Sigmoid colon (tissue), 7 donors: ENCODE measurements around the gene PDCD2L. TPM values are rescaled to one million over a fixed set of nuclear protein-coding genes. Genes with fewer than 3 reads are reported as not detected.

Source experiments
- DNase-seq: peaks from one replicate; pipeline ENCODE4 v3.0.0-alpha.2; 2019
- H3K27ac ChIP-seq, 4 donors: fragments of 200-600 bp; sonication (generic); one replicate each; pipeline ENCODE4 v1.5.1; 2016 to 2019; ENCODE audit warnings: mild to moderate bottlenecking in 1 of 4
- H3K27me3 ChIP-seq, 3 donors: fragments of 200-600 bp; sonication (generic); one replicate each; pipeline ENCODE4 v1.5.1; 2019; ENCODE audit warnings: mild to moderate bottlenecking in 1 of 3
- H3K36me3 ChIP-seq, 4 donors: fragments of 200-600 bp; sonication (generic); one replicate each; pipeline ENCODE4 v1.5.1; 2016 to 2019
- H3K4me1 ChIP-seq, 4 donors: fragments of 200-600 bp; sonication (generic); one replicate each; pipeline ENCODE4 v1.5.1; 2017 to 2019
- H3K4me3 ChIP-seq, 4 donors: fragments of 200-600 bp; sonication (generic); one replicate each; pipeline ENCODE4 v1.5.1; 2017 to 2019; ENCODE audit warnings: mild to moderate bottlenecking in 2 of 4, moderate library complexity in 1 of 4
- H3K9me3 ChIP-seq, 4 donors: fragments of 200-600 bp in 3 of 4; sonication (generic) in 3 of 4; one replicate each; pipeline versions ENCODE4 v1.5.1 to v1.6.1; 2013 to 2019
- EP300 ChIP-seq, 4 donors: sonication (generic); formaldehyde crosslinking; IDR thresholded peaks; one replicate each; pipeline ENCODE4 v1.6.1; 2017; ENCODE audit warnings: antibody characterized with exemption in 4 of 4
- POLR2A ChIP-seq, 2 donors: fragments of 450-650 bp; IDR thresholded peaks; one replicate each; pipeline ENCODE4 v1.6.1; 2016; ENCODE audit warnings: antibody characterized with exemption in 2 of 2, mild to moderate bottlenecking in 2 of 2, moderate library complexity in 2 of 2
- POLR2AphosphoS5 ChIP-seq, 4 donors: sonication (generic); formaldehyde crosslinking; IDR thresholded peaks; one replicate each; pipeline ENCODE4 v1.6.1; 2017; ENCODE audit warnings: antibody characterized with exemption in 4 of 4
- whole genome bisulfite sequencing, 2 donors: extraction: QIAGEN DNeasy Blood & Tissue Kit; methylation state at CpG; one replicate each; pipeline ENCODE4 v1.1.7; 2013; 5-methylcytosine and 5-hydroxymethylcytosine counted together
- intact Hi-C: fragments of 100-400 bp; cut with DNase I; formaldehyde crosslinking; loops from one replicate; pipeline ENCODE4 v1.15.1; 2023
- polyA plus RNA-seq, 3 donors: library from polyadenylated mRNA; stranded (reverse); fragments of 200-250 nt; gene quantifications; one replicate each; pipeline ENCODE4 v1.2.3, GENCODE V29; 2013
- total RNA-seq, 4 donors: library from RNA; depleted of rRNA; stranded (reverse); fragments of >200 nt; gene quantifications; one replicate each; pipeline ENCODE4 v1.1.0, GENCODE V29; 2016
- TF ChIP-seq, protein P1 (sequence below), 4 experiments: fragments of 450-650 bp in 3 of 4; fragments of 200-600 bp in 1 of 4; IDR thresholded peaks; one replicate each; pipeline ENCODE4 v1.5.1; 2016 to 2019; ENCODE audit warnings: antibody characterized with exemption in 4 of 4, mild to moderate bottlenecking in 3 of 4, moderate library complexity in 2 of 4
- donor health status: healthy with polysubstance abuse.
- donor health status: Bipolar disorder and iron deficiency.
- donor health status: healthy.

PDCD2L gene
- total and polyA plus RNA-seq, 7 donors = 6.0 to 14.8 (median 12.1) TPM

- H3K27ac ChIP-seq = no peak overlapping the region
- peaks cover 0 to 40% (median 35%) of the 10 kb centered on the region in 4 donors for H3K4me1 ChIP-seq
- TF ChIP-seq POLR2AphosphoS5 (IDR thresholded peaks at IDR 0.05) (no peak), EP300 (IDR thresholded peaks at IDR 0.05) (no peak), POLR2A (IDR thresholded peaks at IDR 0.05) (no peak)
- TF ChIP-seq, protein P1, sequence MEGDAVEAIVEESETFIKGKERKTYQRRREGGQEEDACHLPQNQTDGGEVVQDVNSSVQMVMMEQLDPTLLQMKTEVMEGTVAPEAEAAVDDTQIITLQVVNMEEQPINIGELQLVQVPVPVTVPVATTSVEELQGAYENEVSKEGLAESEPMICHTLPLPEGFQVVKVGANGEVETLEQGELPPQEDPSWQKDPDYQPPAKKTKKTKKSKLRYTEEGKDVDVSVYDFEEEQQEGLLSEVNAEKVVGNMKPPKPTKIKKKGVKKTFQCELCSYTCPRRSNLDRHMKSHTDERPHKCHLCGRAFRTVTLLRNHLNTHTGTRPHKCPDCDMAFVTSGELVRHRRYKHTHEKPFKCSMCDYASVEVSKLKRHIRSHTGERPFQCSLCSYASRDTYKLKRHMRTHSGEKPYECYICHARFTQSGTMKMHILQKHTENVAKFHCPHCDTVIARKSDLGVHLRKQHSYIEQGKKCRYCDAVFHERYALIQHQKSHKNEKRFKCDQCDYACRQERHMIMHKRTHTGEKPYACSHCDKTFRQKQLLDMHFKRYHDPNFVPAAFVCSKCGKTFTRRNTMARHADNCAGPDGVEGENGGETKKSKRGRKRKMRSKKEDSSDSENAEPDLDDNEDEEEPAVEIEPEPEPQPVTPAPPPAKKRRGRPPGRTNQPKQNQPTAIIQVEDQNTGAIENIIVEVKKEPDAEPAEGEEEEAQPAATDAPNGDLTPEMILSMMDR (IDR thresholded peaks at IDR 0.05) = no peak
- no peaks in the 10 kb centered on the region for H3K9me3 ChIP-seq
- no peak overlapping the region for H3K4me3 ChIP-seq
- peaks cover 6 to 14% (median 9%) of the 10 kb centered on the region in 4 donors for H3K36me3 ChIP-seq
- 84 to 88% methylated on average over 4 of the region's 4 CpGs for WGBS, 2 donors
- H3K27me3 ChIP-seq = no peaks in the 10 kb centered on the region
- no peak for DNase-seq
- intact Hi-C loops = no loop called here
Measured at GRCh38 chr19:34363094-34363493, 41.1 kb upstream of the PDCD2L start.

DNA sequence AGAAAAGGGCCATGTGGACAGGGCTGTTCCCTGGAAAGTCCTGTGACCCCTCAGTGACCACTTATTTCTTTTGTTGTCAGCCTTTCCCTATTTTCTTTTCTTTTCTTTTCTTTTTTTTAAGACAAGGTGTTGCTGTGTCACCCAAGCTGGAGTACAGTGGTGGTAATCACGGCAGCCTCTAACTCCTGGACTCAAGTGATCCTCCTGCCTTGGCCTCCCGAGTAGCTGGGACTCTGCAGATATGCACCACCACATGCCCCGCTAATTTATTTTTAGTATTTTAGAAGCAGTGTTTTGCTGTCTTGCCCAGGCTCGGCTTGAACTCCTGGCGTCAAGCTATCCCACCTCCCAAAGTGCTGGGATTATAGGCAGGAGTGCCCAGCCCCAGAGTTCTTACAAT lies 40.3 kb upstream of the PDCD2L start:
- Histone ChIP-seq H3K27ac (no peak overlapping the region), H3K27me3 (no peaks in the 10 kb centered on the region)
- intact Hi-C loops = no loop called here

GRCh38 chr19:34364462-34364829 lies 39.8 kb upstream of the PDCD2L start:
- peaks cover 17 to 27% (median 23%) of the 10 kb centered on the region in 4 donors for H3K36me3 ChIP-seq
- no peaks in the 10 kb centered on the region for H3K9me3 ChIP-seq
- intact Hi-C loops = no loop called here
- TF ChIP-seq POLR2AphosphoS5 (IDR thresholded peaks at IDR 0.05) (no peak), EP300 (IDR thresholded peaks at IDR 0.05) (no peak), POLR2A (IDR thresholded peaks at IDR 0.05) (no peak)
- TF ChIP-seq, protein P1 (IDR thresholded peaks at IDR 0.05) = no peak
- peaks cover 0 to 33% (median 29%) of the 10 kb centered on the region in 4 donors for H3K4me1 ChIP-seq
- H3K27ac ChIP-seq = peak overlapping the region; percentile 84 to 88 (median 88)
- no peaks in the 10 kb centered on the region for H3K27me3 ChIP-seq
- WGBS, 2 donors = 34 to 71% methylated on average over 11 of the region's 11 CpGs
- peak overlapping the region; percentile 71 to 99 (median 92) for H3K4me3 ChIP-seq
- DNase-seq = no peak

More for the DNA sequence above, 40.3 kb upstream of the PDCD2L start:
- Histone ChIP-seq H3K36me3 (peaks cover 12 to 22% (median 18%) of the 10 kb centered on the region in 4 donors), H3K4me3 (no peak overlapping the region), H3K9me3 (no peaks in the 10 kb centered on the region), H3K4me1 (peaks cover 0 to 35% (median 32%) of the 10 kb centered on the region in 4 donors)
- WGBS, 2 donors = 96 to 97% methylated on average over 5 of the region's 5 CpGs
- TF ChIP-seq POLR2A (IDR thresholded peaks at IDR 0.05) (no peak), EP300 (IDR thresholded peaks at IDR 0.05) (no peak), POLR2AphosphoS5 (IDR thresholded peaks at IDR 0.05) (no peak)
- TF ChIP-seq, protein P1 (IDR thresholded peaks at IDR 0.05) = no peak
- DNase-seq = no peak

DNA sequence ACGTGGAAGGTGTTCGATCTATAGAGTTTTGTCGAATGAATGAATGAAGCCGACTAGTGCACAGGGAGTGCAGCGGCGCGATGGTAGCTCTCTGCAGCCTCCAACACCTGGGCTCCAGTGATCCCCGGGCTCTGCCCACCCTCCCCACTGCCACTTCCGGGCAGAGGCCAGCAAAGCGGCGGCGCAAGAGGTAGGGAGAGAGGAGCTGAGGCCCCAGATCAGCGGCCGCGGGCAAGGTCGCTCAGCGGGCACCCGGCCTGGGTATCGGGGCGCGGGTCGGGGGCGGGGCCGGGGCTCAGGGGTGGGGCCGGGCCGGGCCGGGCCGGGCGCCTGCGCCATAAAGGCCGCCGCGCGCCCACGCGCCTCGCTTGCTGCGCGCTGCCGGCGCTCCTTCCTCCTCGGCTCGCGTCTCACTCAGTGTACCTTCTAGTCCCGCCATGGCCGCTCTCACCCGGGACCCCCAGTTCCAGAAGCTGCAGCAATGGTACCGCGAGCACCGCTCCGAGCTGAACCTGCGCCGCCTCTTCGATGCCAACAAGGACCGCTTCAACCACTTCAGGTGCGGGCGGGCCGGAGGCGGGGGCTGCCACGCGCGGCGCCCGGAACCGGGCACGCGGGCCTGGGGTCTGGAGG lies 39.3 kb upstream of the PDCD2L start, which contains the start of gene GPI:
TSS of gene GPI (plus strand) at position 367 of the 633 bp plus-strand sequence. CDS start at position 438, 71 bp downstream.
- intact Hi-C loops = no loop called here
- WGBS, 2 donors = 1% methylated on average over 67 of the region's 67 CpGs
- Histone ChIP-seq H3K27ac (peak within 1 kb of the TSS; percentile 84 to 88 (median 88)), H3K9me3 (no peaks in the 10 kb centered on the region), H3K36me3 (peaks cover 22 to 32% (median 28%) of the 10 kb centered on the region in 4 donors), H3K27me3 (no peaks in the 10 kb centered on the region), H3K4me1 (peaks cover 0 to 33% (median 27%) of the 10 kb centered on the region in 4 donors), H3K4me3 (peak within 1 kb of the TSS; percentile 71 to 99 (median 92))
- peak; percentile 74 for DNase-seq
- TF ChIP-seq EP300 (IDR thresholded peaks at IDR 0.05) (no peak), POLR2AphosphoS5 (IDR thresholded peaks at IDR 0.05) (peak; percentile 64 to 84 (median 76))
